DND-41 (cell line): ENCODE measurements around the gene TM9SF3.

Source experiments
- CTCF ChIP-seq: IDR thresholded peaks from 2 replicates; pipeline ENCODE4 v1.5.1; 2012; ENCODE audit warnings: borderline replicate concordance, low read length, moderate library complexity, mild to moderate bottlenecking; ENCODE audit not compliant: poor library complexity, severe bottlenecking; ENCODE audit errors: extremely low read depth
- EZH2 ChIP-seq: IDR thresholded peaks from 3 replicates; pipeline ENCODE4 v1.6.1; 2012; ENCODE audit warnings: borderline replicate concordance, low read depth, mild to moderate bottlenecking, moderate library complexity, low read length, inconsistent platforms; ENCODE audit not compliant: severe bottlenecking

- TF ChIP-seq CTCF: no peak
- TF ChIP-seq EZH2: no peak
These were observed 19.4 kb upstream of the TM9SF3 start for GRCh38 chr10:96606216-96606615.
